GM21737 (cell line): ENCODE results near the gene ZNF213.

ENCODE experiments used
- ATAC-seq: cut with Tn5 transposase; IDR thresholded peaks from one replicate; pipeline ENCODE4 v1.9.1; 2021; ENCODE audit warnings: mild to moderate bottlenecking, moderate library complexity; ENCODE audit not compliant: unreplicated experiment

Gene ZNF213

DNA sequence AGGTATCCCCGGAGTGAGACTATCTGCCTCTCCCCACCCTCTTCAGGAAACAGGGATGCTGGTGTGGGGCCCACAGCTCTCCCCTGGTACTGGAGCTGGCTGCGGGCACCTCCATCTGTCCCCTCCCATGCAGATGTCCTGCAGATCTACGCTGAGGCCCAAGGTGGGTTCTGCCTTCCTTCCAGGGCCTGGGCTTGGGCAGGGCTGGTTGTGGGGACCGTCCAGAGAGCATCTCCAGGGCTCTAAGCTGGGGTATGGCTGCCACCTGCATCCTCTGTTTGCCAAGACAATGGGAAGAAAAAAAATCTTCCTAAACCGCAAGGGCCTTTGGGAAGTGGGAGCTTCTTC is 12.9 kb downstream of the ZNF213 start:
- ATAC-seq = no peak

DNA sequence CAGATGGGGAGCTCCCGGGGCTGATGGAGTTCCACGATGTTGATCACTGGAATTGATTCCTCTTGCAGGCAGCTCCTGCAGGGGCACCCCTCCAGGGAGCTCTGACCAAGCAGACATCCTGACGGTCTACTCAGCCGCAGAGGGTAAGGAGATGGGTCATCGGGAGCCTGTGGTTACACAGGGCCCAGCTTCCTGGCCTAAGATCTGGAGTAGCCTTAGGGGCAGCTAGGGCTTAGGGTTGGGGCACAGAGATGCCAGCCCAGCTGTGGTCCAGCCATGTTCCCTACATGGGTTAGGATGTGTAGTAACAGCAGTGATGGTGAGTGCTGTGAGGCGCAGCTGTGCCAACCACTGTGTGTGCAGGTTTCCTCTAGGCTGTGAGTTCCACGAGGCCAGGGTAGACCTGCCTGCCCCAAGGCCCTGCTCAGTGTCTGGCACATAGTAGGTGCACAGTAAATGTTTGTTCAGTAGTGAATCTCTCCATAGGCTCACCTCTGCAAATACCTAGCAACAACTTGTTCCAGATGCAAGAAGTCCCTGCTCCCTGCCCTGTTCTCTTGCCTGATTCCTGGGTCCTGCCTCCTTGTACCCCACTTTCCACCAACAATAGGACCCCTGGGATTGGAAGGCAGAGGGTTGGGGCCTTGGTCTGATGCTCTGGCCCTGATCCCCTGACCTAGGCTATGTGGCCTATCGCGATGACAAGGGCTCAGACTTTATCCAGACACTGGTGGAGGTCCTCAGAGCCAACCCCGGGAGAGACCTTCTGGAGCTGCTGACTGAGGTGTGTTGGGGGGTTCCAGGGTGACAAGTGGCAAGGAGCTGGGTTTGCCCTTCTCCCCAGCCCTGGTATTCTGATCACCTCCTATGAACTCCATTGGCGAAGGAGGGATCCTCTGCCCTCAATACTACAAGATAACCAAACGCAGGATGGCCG is 13.7 kb downstream of the ZNF213 start:
- ATAC-seq = no peak

DNA sequence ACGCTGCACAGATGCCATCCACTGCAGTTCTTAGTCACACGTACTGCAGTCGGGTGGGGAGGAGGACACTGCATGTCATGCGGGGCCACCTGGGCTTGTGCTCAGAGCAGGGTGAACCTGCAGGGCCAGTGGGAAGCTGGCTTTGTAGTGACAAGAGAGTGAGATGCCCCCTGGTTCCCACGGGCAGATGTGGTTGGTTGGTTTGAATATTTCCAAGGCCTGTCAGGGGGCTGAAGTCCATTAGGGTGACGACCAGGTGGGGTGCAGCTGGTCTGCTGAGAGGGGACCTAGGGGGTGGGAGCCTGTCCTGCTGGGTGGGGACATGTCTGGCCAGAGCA is 14.3 kb downstream of the ZNF213 start:
- no peak for ATAC-seq

DNA sequence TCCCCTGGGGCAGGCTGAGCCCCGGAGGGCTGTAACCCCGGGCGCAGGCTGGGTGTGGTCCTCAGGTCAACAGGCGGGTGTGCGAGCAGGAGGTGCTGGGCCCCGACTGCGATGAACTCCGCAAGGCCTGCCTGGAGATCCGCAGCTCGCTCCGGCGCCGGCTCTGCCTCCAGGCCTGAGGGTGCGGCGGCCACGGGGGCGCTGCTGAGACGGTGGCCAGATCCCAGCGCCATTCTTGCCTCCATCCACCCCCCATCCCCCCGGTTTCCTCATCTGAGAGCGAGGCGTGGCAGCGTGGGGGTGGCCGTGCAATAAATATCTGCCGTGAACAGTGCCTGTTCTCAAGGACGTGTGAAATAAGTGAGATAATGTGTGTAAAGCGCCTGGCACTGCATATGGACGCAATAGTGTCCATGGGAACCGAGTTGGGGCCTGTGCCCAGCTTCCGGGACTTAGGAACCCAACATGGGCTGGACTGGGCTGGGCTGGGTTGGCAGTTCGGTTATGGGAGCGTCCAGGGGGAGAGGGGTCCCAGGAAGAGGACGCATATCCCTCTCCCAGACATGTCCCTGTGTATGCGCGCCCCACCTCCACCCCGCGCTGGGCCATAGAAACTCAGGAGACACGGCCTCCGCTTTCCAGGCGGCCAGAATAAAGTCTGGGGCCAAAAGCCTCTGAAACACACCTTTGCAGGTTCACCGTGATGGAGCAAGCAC is 15.0 kb downstream of the ZNF213 start:
- peak; percentile 2 for ATAC-seq

DNA sequence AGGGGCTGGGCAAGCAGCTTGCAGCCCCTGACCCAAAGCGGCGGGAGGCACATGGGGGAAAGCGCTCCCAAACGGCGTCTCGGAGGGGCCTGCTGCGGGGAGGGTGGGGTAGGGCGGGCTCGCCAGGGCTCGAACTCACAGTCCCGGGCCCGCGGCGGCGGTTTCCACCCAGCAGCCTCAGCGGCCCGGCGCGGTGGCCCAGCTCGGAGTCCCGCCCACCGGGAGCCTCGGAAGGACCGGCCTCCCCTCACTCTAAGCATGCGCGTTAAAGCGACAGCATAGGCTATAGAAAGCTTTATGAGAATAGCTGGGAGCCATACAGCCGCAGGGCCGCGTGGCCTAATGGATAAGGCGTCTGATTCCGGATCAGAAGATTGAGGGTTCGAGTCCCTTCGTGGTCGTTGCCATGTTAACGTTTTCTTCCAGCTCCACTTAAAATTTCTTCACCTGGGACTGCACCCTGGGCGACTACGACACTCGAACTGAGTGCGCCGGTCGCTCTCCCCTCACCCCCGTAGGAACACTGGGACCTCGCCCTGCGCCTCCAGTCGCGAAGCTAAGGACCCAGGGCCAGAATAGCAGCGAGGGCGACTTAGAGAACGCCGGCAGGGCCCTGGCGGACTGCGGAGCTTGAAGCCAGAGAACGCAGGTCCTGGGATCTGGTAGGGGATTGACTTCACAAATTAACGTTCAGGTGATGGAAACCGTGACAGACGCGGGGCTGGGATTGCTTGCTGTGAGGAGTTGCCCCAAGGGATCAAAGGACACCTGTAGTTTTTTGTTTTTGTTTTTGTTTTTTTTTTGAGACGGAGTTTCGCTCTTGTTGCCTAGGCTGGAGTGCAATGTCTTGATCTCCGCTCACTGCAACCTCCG is 15.8 kb downstream of the ZNF213 start:
- peak; percentile 64 for ATAC-seq

DNA sequence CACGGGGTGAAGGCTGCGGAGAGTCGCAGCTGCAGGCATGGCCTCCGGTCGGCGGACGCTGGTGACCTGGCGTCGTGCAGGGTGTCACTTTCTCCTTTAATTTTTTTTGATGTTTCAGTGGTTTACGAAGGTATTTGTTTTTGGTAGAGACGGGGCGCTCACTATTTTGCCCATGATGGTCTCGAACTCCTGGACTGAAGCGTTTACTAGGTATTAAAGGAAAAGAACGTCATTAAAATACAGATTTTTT is 17.1 kb downstream of the ZNF213 start:
- ATAC-seq = no peak

DNA sequence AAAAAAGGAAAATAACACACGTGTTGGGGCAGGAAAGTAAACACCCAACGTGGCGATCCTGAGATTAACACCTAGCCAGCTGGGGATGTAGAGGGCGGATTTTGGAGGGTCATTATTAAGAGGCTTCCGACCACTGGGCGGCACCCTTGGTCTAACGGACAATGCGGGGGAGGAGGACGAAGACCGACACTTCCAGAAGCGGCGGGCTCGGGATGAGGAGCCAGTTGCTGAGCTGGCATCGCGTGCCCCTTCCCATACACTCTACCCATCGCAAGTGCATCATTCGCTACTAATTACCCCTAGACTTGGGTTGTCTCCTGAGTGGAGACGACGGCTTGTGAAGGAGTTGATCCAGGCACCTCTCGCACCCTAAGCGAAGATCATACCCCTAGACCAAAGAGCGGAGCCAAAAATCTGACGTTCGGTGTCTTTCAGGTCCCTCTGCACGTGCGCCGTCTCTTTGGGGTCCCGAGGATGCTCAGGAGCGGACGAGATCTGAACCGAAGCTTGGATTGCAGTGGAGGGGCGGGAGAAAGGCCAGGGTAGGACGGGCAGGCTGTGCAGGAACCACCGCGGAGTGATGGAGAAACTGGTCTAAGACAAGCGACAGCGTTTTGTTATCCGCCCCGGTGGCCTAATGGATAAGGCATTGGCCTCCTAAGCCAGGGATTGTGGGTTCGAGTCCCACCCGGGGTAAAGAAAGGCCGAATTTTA is 17.6 kb downstream of the ZNF213 start:
- peak; percentile 29 for ATAC-seq

DNA sequence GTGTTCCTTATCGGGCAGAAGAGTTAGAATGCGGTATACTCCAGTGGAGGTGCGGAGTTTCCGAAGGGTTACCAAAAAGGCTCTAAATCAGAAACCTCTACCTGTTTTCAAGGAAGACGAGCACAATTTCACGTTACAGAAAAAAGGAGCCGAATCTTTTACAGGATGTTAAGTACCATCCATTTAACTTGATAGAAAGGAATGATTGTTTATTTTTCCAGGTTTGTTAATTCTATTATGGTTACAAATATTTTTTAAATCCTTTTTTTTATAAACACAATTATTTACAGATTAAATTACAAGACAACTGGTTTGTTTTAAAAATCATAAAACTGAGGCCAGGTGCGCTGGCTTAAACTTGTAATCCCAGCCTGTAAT is 18.2 kb downstream of the ZNF213 start:
- no peak for ATAC-seq

DNA sequence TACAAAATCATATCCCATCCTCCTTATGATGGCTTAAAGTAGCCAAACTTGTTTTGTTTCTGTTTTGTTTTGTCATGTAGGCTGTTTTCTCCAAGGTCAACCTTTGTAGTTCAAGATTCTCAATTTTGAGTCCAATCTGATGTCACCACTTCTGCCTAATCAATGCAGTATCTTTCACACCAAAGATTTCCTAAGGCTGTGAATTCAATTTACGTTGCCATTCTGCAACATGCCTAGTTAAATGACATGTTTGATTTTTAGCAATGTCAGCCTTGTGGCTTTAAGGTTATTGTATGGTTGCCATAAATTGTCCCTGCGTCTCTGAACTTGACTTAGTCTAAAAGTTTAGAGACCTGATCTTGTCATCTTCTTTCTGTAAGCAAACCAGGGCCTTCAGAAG is 20.4 kb downstream of the ZNF213 start:
- ATAC-seq = no peak

DNA sequence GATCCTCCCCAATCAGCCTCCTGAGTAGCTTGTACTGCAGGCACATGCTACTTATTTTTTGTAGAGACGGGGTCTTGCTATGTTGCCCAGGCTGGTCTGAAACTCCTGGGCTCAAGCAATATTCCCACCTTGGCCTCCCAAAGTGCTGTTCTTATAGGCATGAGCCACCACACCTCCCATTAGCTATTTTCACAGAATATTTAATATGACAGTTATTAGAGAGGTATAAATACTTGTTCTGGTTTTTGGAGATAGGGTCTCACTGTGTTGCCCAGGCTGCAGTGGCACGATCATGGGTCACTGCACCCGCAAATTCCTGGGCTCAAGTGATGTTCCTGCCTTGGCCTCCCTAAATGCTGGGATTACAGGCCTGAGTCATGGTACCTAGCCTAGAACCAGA is 21.1 kb downstream of the ZNF213 start:
- no peak for ATAC-seq

DNA sequence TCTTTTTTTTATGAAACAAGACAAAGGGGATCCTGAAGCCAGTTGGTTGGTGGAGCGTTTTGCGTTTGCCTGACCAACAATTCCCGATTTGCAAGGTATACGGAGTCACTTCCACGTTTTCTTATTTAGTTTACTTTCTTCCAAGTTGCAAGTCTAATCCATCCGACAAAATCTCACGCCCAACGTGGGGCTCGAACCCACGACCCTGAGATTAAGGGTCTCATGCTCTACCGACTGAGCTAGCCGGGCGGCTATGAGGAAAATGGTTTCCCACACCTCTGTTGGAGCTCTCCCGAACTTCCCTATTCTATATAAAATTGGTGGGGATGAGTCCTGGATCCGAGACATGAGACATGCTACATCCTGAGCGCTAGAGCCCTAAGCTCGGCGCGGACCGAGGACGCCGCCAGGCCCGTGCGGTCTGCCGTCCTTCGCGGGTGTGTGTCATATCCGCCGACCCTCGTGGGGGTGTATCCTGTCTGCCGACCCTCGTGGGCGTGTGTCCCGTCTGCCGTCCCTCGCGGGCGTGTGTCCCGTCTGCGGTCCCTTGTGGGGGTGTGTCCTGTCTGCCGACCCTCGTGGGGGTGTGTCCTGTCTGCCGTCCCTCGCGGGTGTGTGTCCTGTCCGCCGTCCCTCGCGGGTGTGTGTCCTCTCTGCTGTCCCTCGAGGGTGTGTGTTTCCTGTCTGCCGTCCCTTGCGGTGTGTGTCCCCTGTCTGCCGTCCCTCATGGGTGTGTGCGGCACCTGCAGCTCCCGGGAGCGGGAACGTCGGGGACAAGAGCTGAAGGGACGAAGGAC is 22.6 kb downstream of the ZNF213 start:
- ATAC-seq = no peak

DNA sequence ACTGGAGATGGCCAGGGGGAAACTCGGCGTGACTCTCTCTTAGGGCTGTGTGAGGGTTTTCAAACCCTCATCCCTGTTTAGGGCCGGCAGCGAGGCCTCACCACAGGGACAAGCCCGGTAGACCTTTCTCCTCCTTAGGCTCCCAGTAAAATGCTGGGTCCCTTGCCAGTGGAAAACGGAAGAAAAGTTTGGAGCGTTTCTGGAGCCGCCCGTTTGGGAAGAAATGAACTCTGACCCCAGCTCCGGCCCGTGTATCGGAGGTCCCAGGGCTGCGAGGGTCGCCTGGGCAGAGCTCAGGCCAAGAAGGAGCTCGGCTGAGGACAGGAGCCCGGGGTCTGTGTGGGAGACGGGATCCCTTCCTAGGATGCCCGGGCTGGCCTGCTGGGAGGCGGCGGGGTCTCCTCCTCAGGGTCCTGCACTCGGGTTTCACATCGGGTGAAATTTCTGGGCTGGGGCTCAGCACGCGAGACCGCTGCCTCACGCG is 23.2 kb downstream of the ZNF213 start:
- ATAC-seq = peak; percentile 1

DNA sequence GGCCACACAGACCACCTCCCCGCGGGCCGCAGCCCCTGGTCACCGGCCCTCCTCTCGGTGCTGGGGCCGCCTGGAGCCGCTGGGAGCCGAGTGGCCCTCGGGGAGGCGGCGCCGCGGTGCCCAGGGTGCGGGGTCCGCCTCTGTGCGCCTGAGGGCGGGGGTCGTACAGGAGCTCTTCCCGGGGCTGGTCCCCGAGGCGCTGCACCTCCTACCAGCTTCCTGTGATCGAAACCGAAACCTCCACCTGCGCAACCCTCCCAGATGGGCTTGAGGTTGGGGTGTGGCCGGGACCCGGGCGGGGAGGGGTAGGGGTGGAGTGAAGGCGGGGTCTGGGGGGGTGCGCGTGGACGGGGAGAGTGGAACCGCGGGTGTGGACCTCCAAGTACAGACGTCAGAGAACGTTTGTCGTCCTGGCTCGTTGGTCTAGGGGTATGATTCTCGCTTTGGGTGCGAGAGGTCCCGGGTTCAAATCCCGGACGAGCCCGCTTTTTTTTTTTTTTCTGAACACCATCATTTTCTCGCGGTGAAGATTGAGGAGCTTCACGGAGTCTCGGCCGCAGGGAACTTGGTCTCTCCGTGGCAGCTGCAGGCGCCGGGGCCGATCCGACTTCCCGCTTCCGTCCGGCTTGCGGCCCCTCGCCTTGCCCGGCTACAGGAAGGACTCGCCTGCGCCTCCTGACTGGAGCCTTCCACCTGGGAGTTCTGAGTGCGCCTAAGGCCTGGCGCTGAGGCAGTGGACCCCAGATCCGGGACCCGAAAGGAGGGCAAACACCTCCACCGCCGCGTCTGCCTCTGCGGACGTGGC is 23.9 kb downstream of the ZNF213 start:
- ATAC-seq = peak; percentile 58

DNA sequence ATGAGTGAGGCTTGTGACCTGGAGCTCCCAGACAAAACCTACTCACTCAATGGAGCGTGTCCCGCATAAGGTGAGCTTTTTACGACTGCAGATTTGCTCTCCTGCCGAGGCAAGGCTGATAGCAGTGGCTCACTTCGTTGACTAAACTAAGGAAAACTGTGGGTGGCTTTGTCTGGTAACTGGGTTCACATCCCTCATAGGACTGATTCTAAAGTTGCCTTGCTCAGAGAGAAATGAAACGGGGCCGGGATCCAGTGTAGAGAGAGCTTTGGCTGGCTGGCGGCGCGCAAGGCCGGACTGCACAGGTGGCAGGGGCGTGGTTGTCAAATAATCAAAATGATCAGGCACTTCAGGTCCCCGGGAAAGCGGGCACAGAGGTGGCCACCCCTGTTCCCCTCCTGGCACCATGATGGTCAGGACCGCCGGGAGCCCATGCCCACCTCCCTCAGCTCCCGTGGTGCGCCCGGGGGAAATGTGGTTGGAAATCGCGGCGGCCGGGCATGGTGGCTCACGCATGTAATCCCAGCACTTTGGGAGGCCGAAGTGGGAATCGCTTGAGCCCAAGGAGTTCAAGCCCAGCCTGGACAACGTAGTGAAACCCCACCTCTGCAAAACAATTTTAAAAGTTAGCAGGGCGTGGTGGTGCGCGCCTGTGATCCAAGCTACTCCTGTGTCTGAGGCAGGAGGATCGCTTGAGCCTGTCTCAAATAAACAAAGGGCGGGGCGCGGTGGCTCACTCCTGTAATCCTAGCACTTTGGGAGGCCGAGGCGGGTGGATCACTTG is 26.6 kb downstream of the ZNF213 start:
- no peak for ATAC-seq

DNA sequence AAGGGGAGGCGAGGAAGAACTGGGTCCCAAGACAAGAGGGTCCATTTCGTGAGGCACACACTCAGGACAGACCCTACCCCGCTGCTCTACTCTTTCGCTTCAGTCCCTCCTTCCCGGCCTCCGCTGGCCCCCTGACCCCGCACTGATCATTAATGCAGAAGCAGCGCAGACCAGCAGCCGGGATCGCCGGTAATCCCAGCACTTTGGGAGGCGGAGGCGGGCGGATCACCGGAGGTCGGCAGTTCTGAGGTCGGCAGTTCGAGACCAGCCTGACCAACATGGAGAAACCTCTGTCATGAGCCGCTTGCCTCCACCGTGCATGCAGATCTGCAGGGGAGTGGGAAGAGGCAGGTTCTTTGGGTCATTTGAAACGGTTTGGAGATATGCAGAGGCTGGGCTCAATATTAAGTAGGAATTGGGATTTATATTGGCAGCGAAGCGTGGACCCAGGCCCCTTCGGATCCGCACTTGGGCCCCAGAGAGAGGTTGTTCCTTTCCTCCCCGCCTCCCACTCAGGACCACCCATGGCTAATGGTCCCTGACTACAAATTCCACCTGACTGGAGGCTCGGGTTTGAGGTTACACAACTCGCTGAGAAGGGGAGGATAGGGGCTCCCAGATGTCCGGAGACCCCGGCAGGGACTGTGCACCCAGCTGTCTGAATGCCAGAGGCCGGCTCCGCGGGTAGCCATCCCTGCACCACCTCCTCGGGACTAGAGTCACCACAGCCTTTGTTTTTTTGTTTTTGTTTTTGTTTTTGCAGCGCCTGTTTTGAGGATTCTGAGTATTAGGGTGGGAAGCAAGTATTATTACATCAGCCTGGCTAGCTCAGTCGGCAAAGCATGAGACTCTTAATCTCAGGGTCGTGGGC is 29.5 kb downstream of the ZNF213 start:
- ATAC-seq = no peak

DNA sequence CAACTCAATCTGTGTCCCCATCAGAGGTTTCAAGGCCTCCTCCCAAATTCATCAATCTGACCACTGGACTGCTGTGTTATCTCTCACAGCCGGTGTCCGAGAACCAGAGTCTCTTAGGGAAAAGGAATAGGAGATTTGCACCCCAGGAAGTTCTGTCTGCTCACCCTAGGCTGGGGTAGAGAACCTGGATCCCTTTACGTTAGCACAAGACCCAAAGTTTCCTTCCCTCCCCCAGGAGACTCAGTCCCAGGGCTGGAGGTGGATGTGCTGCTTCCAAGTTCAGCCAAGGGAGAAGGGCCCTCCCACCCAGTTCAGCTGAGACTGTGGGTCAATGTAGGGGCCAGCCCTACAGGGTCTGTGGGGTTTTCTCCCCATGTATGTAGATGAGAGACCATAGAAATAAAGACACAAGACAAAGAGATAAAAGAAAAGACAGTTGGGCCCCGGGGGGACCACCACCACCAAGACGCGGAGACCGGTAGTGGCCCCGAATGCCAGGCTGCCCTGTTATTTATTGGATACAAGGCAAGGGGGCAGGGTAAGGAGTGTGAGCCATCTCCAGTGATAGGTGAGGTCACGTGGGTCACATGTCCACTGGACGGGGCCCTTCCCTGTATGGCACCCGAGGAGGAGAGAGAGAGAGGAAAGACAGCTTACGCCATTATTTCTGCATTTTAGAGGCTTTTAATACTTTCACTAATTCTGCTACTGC is 30.4 kb downstream of the ZNF213 start:
- ATAC-seq = no peak

DNA sequence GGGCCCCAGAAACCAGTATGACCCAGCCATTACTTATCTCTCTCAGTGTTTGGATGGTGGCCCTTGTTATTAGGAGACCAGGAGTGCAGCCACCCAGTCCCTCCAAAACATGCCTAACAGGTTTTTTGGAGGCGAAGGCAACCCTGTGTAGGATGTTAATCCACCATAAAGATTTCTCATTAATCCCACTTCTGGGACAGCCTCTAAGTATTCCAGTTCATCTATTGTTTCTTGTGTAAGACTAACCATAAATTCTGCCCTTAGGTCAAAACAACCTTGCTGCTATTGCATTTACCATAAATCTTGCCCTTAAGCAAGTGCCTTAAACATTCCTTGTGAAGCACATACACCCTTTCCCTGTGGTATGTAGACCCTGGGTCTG is 31.7 kb downstream of the ZNF213 start:
- no peak for ATAC-seq
